HepG2 (cell line): ENCODE measurements around the gene KLHL5. TPM values are rescaled to one million over a fixed set of nuclear protein-coding genes. Genes with fewer than 3 reads are reported as not detected.
A peak's percentile ranks its signal among the peaks of the same experiment; 100 is the strongest.

ENCODE experiments used
- AKAP8 ChIP-seq: sonication (generic); formaldehyde crosslinking; IDR thresholded peaks from 2 replicates; pipeline ENCODE4 v1.5.1; 2020; ENCODE audit warnings: mild to moderate bottlenecking, missing genetic modification reagents
- BATF2 ChIP-seq: sonication (generic); formaldehyde crosslinking; IDR thresholded peaks from 2 replicates; pipeline ENCODE4 v1.8.0; 2022; ENCODE audit warnings: mild to moderate bottlenecking, missing genetic modification reagents, moderate library complexity
- ETV5 ChIP-seq: IDR thresholded peaks from 2 replicates; pipeline ENCODE4 v1.6.1; 2018; ENCODE audit warnings: missing biosample characterization, missing genetic modification reagents, inconsistent platforms, borderline replicate concordance
- FOXA3 ChIP-seq: IDR thresholded peaks from 2 replicates; pipeline ENCODE4 v1.6.1; 2016; ENCODE audit warnings: missing genetic modification reagents, missing compliant biosample characterization
- HOXA9 ChIP-seq: sonication (generic); formaldehyde crosslinking; IDR thresholded peaks from 2 replicates; pipeline ENCODE4 v1.8.1; 2022; ENCODE audit warnings: missing genetic modification reagents, mild to moderate bottlenecking, moderate library complexity, borderline replicate concordance
- IKZF1 ChIP-seq: fragments of 450-650 bp; IDR thresholded peaks from 2 replicates; pipeline ENCODE4 v1.7.1; 2016
- KLF6 ChIP-seq: IDR thresholded peaks from 2 replicates; pipeline ENCODE4 v1.8.0; 2016; ENCODE audit warnings: missing biosample characterization, missing genetic modification reagents
- MED1 ChIP-seq: sonication (generic); formaldehyde crosslinking; IDR thresholded peaks from 2 replicates; pipeline ENCODE4 v1.4.0; 2020; ENCODE audit warnings: missing genetic modification reagents
- NCOR1 ChIP-seq: fragments of 200-600 bp; sonication (generic); IDR thresholded peaks from 2 replicates; pipeline ENCODE4 v1.7.0; 2017; ENCODE audit warnings: antibody characterized with exemption, low read length, borderline replicate concordance
- PATZ1 ChIP-seq: sonication (generic); formaldehyde crosslinking; IDR thresholded peaks from 2 replicates; pipeline ENCODE4 v1.4.0; 2020; ENCODE audit warnings: missing genetic modification reagents
- PLSCR1 ChIP-seq: sonication (generic); formaldehyde crosslinking; IDR thresholded peaks from 2 replicates; pipeline ENCODE4 v1.5.0; 2020; ENCODE audit warnings: missing genetic modification reagents, mild to moderate bottlenecking, borderline replicate concordance
- SKI ChIP-seq: fragments of 450-650 bp; IDR thresholded peaks from one replicate; pipeline ENCODE4 v1.6.1; 2018; ENCODE audit warnings: mild to moderate bottlenecking; ENCODE audit not compliant: partially characterized antibody
- SMYD3 ChIP-seq: sonication (generic); formaldehyde crosslinking; IDR thresholded peaks from 2 replicates; pipeline ENCODE4 v1.8.1; 2023; ENCODE audit warnings: mild to moderate bottlenecking, missing genetic modification reagents
- SSRP1 ChIP-seq: IDR thresholded peaks from 2 replicates; pipeline ENCODE4 v1.6.1; 2016; ENCODE audit warnings: control low read depth
- TRIM24 ChIP-seq: sonication (generic); formaldehyde crosslinking; IDR thresholded peaks from 2 replicates; pipeline ENCODE4 v1.8.0; 2022; ENCODE audit warnings: mild to moderate bottlenecking, missing genetic modification reagents
- ZBTB37 ChIP-seq: sonication (generic); formaldehyde crosslinking; IDR thresholded peaks from 2 replicates; pipeline ENCODE4 v1.4.0; 2020; ENCODE audit warnings: mild to moderate bottlenecking, missing genetic modification reagents
- ZBTB46 ChIP-seq: sonication (generic); formaldehyde crosslinking; IDR thresholded peaks from 2 replicates; pipeline ENCODE4 v1.4.0; 2020; ENCODE audit warnings: mild to moderate bottlenecking, missing genetic modification reagents, borderline replicate concordance
- ZFP37 ChIP-seq: sonication (generic); formaldehyde crosslinking; IDR thresholded peaks from 2 replicates; pipeline ENCODE4 v1.4.0; 2020; ENCODE audit warnings: missing genetic modification reagents, borderline replicate concordance
- ZNF18 ChIP-seq: sonication (generic); formaldehyde crosslinking; IDR thresholded peaks from 2 replicates; pipeline ENCODE4 v1.8.0; 2022; ENCODE audit warnings: mild to moderate bottlenecking, missing genetic modification reagents; ENCODE audit not compliant: insufficient replicate concordance
- ZNF235 ChIP-seq: sonication (generic); formaldehyde crosslinking; IDR thresholded peaks from 2 replicates; pipeline ENCODE4 v1.8.1; 2023; ENCODE audit warnings: mild to moderate bottlenecking, missing genetic modification reagents, borderline replicate concordance
- ZNF597 ChIP-seq: sonication (generic); formaldehyde crosslinking; IDR thresholded peaks from 2 replicates; pipeline ENCODE4 v1.5.0; 2020; ENCODE audit warnings: missing genetic modification reagents
- polyA plus RNA-seq, 8 experiments: library from polyadenylated mRNA; depleted of rRNA in 3 of 8; stranded (reverse) in 7 of 8; unstranded in 1 of 8; fragments of >200 nt; fragmentation: Illumina TruSeq in 4 of 8; extraction: Trizol in 4 of 8; gene quantifications; 2 replicates each; pipeline versions ENCODE4 v1.2.1 to v1.2.3, GENCODE V29; 2011 to 2016; ENCODE audit warnings: low read depth in 4 of 8, missing spikeins in 1 of 8, mixed read lengths in 1 of 8; ENCODE audit not compliant: insufficient read depth in 1 of 8
- total RNA-seq, 5 experiments: library from RNA; depleted of rRNA; stranded (reverse); fragments of >200 nt; fragmentation: Illumina TruSeq; extraction: Trizol; gene quantifications; 2 replicates each; pipeline ENCODE4 v1.2.3, GENCODE V29; 2016; ENCODE audit warnings: low read depth in 1 of 5

KLHL5 gene
- total and polyA plus RNA-seq, 2 of the 13 experiments (the other 11 are each of a cell fraction or from before 2014, with no cell fraction given) = 36.2 to 38.7 TPM

- TF ChIP-seq ZBTB46 = no peak
- peak; percentile 51 for TF ChIP-seq SKI
- TF ChIP-seq PLSCR1 (CRISPR knock-in tag) = no peak
- TF ChIP-seq ZBTB37 (CRISPR knock-in tag) = no peak
- TF ChIP-seq MED1 (CRISPR knock-in tag) = no peak
- TF ChIP-seq ZFP37 (CRISPR knock-in tag) = no peak
- no peak for TF ChIP-seq HOXA9 (CRISPR knock-in tag)
- no peak for TF ChIP-seq SMYD3 (CRISPR knock-in tag)
- TF ChIP-seq ZNF18 = no peak
- peak; percentile 5; the same call in 1 of the 2 replicates for TF ChIP-seq FOXA3 (CRISPR knock-in tag)
- no peak for TF ChIP-seq AKAP8 (CRISPR knock-in tag)
- no peak for TF ChIP-seq IKZF1
- no peak for TF ChIP-seq ZNF597 (CRISPR knock-in tag)
- peak; percentile 78 for TF ChIP-seq PATZ1 (CRISPR knock-in tag)
- TF ChIP-seq TRIM24 = no peak
- TF ChIP-seq ETV5 (CRISPR knock-in tag) = no peak
- 0 out of 2 replicates have a peak, but pooled peaks have one; percentile 54 for TF ChIP-seq SSRP1 (CRISPR knock-in tag)
- no peak for TF ChIP-seq BATF2 (CRISPR knock-in tag)
- no peak for TF ChIP-seq ZNF235 (CRISPR knock-in tag)
- TF ChIP-seq NCOR1 = no peak
- TF ChIP-seq KLF6 (CRISPR knock-in tag) = no peak
Observed at GRCh38 chr4:39044364-39044955, 17.6 kb upstream of the KLHL5 start (continued).
